Endodermal cell (in vitro differentiated cells): Measurements from ENCODE around the gene CALB2. TPM values are rescaled to one million over a fixed set of nuclear protein-coding genes. Genes with fewer than 3 reads are reported as not detected.
A peak's percentile ranks its signal among the peaks of the same experiment; 100 is the strongest.
"Not testable (repeated sequence)": the region's sequence is repeated elsewhere in the genome, so short reads cannot be mapped to it uniquely, and the experiment has no call there.

Source experiments
- DNase-seq: peaks from one replicate; pipeline ENCODE4 v3.0.0-alpha.2; 2017
- H3K27ac ChIP-seq: 2 replicates; pipeline ENCODE4 v1.5.1; 2013; ENCODE audit warnings: mild to moderate bottlenecking, low read depth, low read length, moderate library complexity
- H3K27me3 ChIP-seq: 2 replicates; pipeline ENCODE4 v1.6.1; 2013; ENCODE audit warnings: mild to moderate bottlenecking, low read length, moderate library complexity; ENCODE audit not compliant: insufficient read depth, control insufficient read depth, poor library complexity, severe bottlenecking
- H3K36me3 ChIP-seq: 2 replicates; pipeline ENCODE4 v1.7.0; 2013; ENCODE audit warnings: mild to moderate bottlenecking, low read length, moderate library complexity; ENCODE audit not compliant: control insufficient read depth, insufficient read depth
- H3K4me1 ChIP-seq: one replicate; pipeline ENCODE4 v1.7.0; 2013; ENCODE audit warnings: low read length; ENCODE audit not compliant: control insufficient read depth, insufficient read depth
- H3K4me3 ChIP-seq: 2 replicates; pipeline ENCODE4 v1.5.1; 2013; ENCODE audit warnings: mild to moderate bottlenecking, low read length, moderate library complexity
- H3K9ac ChIP-seq: 2 replicates; pipeline ENCODE4 v1.6.1; 2013; ENCODE audit warnings: mild to moderate bottlenecking, low read length, moderate library complexity; ENCODE audit not compliant: poor library complexity, severe bottlenecking; ENCODE audit errors: extremely low read depth
- H3K9me3 ChIP-seq: 2 replicates; pipeline ENCODE4 v1.6.1; 2013; ENCODE audit warnings: mild to moderate bottlenecking, low read length, moderate library complexity; ENCODE audit not compliant: control insufficient read depth
- H3K27ac Mint-ChIP-seq: 2 replicates; pipeline ENCODE4 v1.8.0; 2020; ENCODE audit warnings: mixed read lengths
- H3K27me3 Mint-ChIP-seq: 2 replicates; pipeline ENCODE4 v1.8.0; 2021; ENCODE audit warnings: mild to moderate bottlenecking, mixed read lengths; ENCODE audit not compliant: insufficient read depth
- H3K36me3 Mint-ChIP-seq: 2 replicates; pipeline ENCODE4 v1.8.0; 2020; ENCODE audit warnings: low read depth, mixed read lengths
- H3K4me1 Mint-ChIP-seq: 2 replicates; pipeline ENCODE4 v1.8.0; 2020; ENCODE audit warnings: mixed read lengths
- H3K4me3 Mint-ChIP-seq: 2 replicates; pipeline ENCODE4 v1.8.0; 2020; ENCODE audit warnings: mild to moderate bottlenecking, moderate library complexity, mixed read lengths
- H3K9me3 Mint-ChIP-seq: 2 replicates; pipeline ENCODE4 v1.8.0; 2020; ENCODE audit warnings: mild to moderate bottlenecking, mixed read lengths
- CTCF ChIP-seq: fragments of 200-600 bp; sonication (generic); conservative IDR thresholded peaks from 2 replicates; pipeline ENCODE4 v1.5.0; 2021; ENCODE audit warnings: antibody characterized with exemption, mild to moderate bottlenecking
- WGBS, 2 experiments: methylation state at CpG; one replicate each; pipeline versions ENCODE4 v1.1.5 to v1.1.7; 2013; ENCODE audit warnings: missing lambda C conversion rate in 2 of 2, mixed read lengths in 1 of 2; ENCODE audit not compliant: insufficient coverage in 1 of 2, insufficient read length in 1 of 2; 5-methylcytosine and 5-hydroxymethylcytosine counted together
- total RNA-seq, 2 donors: library from RNA; stranded (reverse); fragmentation: NEBNext Ultra II Directional in 1 of 2; extraction: Animal tissue kit (Norgen Biotek cat#: 25700) in 1 of 2; gene quantifications; 2 replicates in 1 of 2; 3 replicates in 1 of 2; pipeline ENCODE4 v1.2.1, GENCODE V29; 2021

The CALB2 gene
- total RNA-seq, 2 donors from 2014 or later: 1.8 TPM; not detected in 1

- Histone ChIP-seq H3K4me1 (no peaks in the 10 kb centered on the region), H3K27ac (no peak overlapping the region), H3K27me3 (peaks cover 53% of the 10 kb centered on the region), H3K9me3 (no peaks in the 10 kb centered on the region), H3K9ac (no peak overlapping the region), H3K4me3 (no peak overlapping the region), H3K36me3 (no peaks in the 10 kb centered on the region)
- Mint-ChIP-seq H3K4me1 (peaks cover 2% of the 10 kb centered on the region), H3K27me3 (peaks cover 66% of the 10 kb centered on the region), H3K9me3 (no peaks in the 10 kb centered on the region), H3K36me3 (no peaks in the 10 kb centered on the region), H3K4me3 (no peak overlapping the region), H3K27ac (no peak overlapping the region)
- WGBS, 2 experiments: 87 to 88% methylated on average over 5 to 6 of the region's 7 CpGs
- no peak for TF ChIP-seq CTCF
- DNase-seq: no peak
Measured at GRCh38 chr16:71356051-71356740, 2.3 kb upstream of the CALB2 start.

- not testable (repeated sequence) for H3K9me3 Mint-ChIP-seq, H3K4me3 Mint-ChIP-seq, H3K4me1 Mint-ChIP-seq, H3K36me3 Mint-ChIP-seq, H3K27ac Mint-ChIP-seq, H3K9me3 ChIP-seq, H3K4me3 ChIP-seq, H3K9ac ChIP-seq, DNase-seq, H3K36me3 ChIP-seq, H3K4me1 ChIP-seq, H3K27ac ChIP-seq
- peaks cover 60% of the 10 kb centered on the region for H3K27me3 ChIP-seq
- 89 to 96% methylated on average over 4 of the region's 4 CpGs for WGBS, 2 experiments
- H3K27me3 Mint-ChIP-seq: peaks cover 71% of the 10 kb centered on the region
Measured at GRCh38 chr16:71356936-71357335, 1.6 kb upstream of the CALB2 start.

GRCh38 chr16:71357681-71358080, 842 bp upstream of the CALB2 start:
- H3K4me1 Mint-ChIP-seq: peaks cover 2% of the 10 kb centered on the region
- no peak overlapping the region for H3K9ac ChIP-seq
- peaks cover 73% of the 10 kb centered on the region for H3K27me3 Mint-ChIP-seq
- peak; percentile 33 for TF ChIP-seq CTCF
- no peak overlapping the region for H3K27ac Mint-ChIP-seq
- peak; percentile 62 for DNase-seq
- no peak overlapping the region for H3K4me3 Mint-ChIP-seq
- H3K4me1 ChIP-seq: no peaks in the 10 kb centered on the region
- H3K9me3 Mint-ChIP-seq: no peaks in the 10 kb centered on the region
- H3K36me3 ChIP-seq: no peaks in the 10 kb centered on the region
- WGBS, 2 experiments: 39 to 58% methylated on average over 4 to 11 of the region's 11 CpGs
- peaks cover 61% of the 10 kb centered on the region for H3K27me3 ChIP-seq
- H3K9me3 ChIP-seq: no peaks in the 10 kb centered on the region
- no peak overlapping the region for H3K27ac ChIP-seq
- no peak overlapping the region for H3K4me3 ChIP-seq
- no peaks in the 10 kb centered on the region for H3K36me3 Mint-ChIP-seq

- no peak for TF ChIP-seq CTCF
- no peak for DNase-seq
- H3K4me3 Mint-ChIP-seq: no peak overlapping the region
- Histone ChIP-seq H3K36me3 (no peaks in the 10 kb centered on the region), H3K9me3 (no peaks in the 10 kb centered on the region), H3K9ac (no peak overlapping the region), H3K27ac (no peak overlapping the region), H3K4me1 (no peaks in the 10 kb centered on the region), H3K4me3 (no peak overlapping the region), H3K27me3 (peaks cover 59% of the 10 kb centered on the region)
- H3K27ac Mint-ChIP-seq: no peak overlapping the region
- H3K4me1 Mint-ChIP-seq: peaks cover 2% of the 10 kb centered on the region
- peaks cover 67% of the 10 kb centered on the region for H3K27me3 Mint-ChIP-seq
- H3K9me3 Mint-ChIP-seq: no peaks in the 10 kb centered on the region
- H3K36me3 Mint-ChIP-seq: no peaks in the 10 kb centered on the region
- WGBS, 2 experiments: 91 to 97% methylated on average over 3 to 6 of the region's 6 CpGs
Measured at GRCh38 chr16:71359431-71359830, 908 bp downstream of the CALB2 start.
